A549 (cell line): ENCODE results near the gene POLE3. TPM values are rescaled to one million over a fixed set of nuclear protein-coding genes. Genes with fewer than 3 reads are reported as not detected.

Source experiments
- ATAC-seq, 2 experiments: fragments of 200-7000 bp in 1 of 2; fragments of >200 bp in 1 of 2; cut with Nextera tagmentation in 1 of 2; cut with Tn5 transposase in 1 of 2; 3 replicates each; pipeline versions ENCODE4 v1.8.0 to v1.9.1; 2018 to 2020; ENCODE audit warnings: mild to moderate bottlenecking in 1 of 2, moderate library complexity in 1 of 2
- CTCF ChIA-PET: fragments of 300-600 bp; sonication (Branson Sonifier 250); formaldehyde crosslinking; extraction: SDS; loops from one replicate; lab custom pipeline; 2021; ENCODE audit warnings: antibody characterized with exemption, inconsistent platforms; lab: Yijun Ruan, JAX
- POLR2A ChIA-PET: fragments of 350-600 bp; formaldehyde crosslinking; extraction: SDS; loops from one replicate; lab custom pipeline; 2021; ENCODE audit warnings: antibody characterized with exemption, inconsistent platforms; lab: Yijun Ruan, JAX
- DNase-seq, 2 experiments: peaks; one replicate each; pipeline versions ENCODE4 v3.0.0 to v3.0.0-alpha.2; 2011 to 2016; ENCODE audit warnings: low read depth in 1 of 2, low spot score in 1 of 2
- FAIRE-seq: peaks from 2 replicates; lab custom pipeline; 2011; peaks lifted over from hg19 to GRCh38; lab: Jason Lieb, UNC
- H3K27ac ChIP-seq, 2 experiments: fragments of >200 bp; sonication (Bioruptor Twin); formaldehyde crosslinking; 3 replicates each; pipeline ENCODE4 v1.5.1; 2016 to 2017
- H3K4me1 ChIP-seq: fragments of >200 bp; sonication (Bioruptor Twin); formaldehyde crosslinking; 3 replicates; pipeline ENCODE4 v1.6.1; 2016
- H3K4me2 ChIP-seq: fragments of >200 bp; sonication (Bioruptor Twin); formaldehyde crosslinking; 3 replicates; pipeline ENCODE4 v1.6.1; 2016
- H3K4me3 ChIP-seq: fragments of >200 bp; sonication (Bioruptor Twin); formaldehyde crosslinking; 3 replicates; pipeline ENCODE4 v1.5.1; 2016
- H3K9me3 ChIP-seq: fragments of >200 bp; sonication (Bioruptor Twin); formaldehyde crosslinking; 3 replicates; pipeline ENCODE4 v1.6.1; 2016
- ATOH8 ChIP-seq: fragments of 250-450 bp; sonication (Bioruptor Pico); IDR thresholded peaks from 2 replicates; pipeline ENCODE4 v1.5.0; 2020; ENCODE audit warnings: low read depth, mild to moderate bottlenecking, moderate library complexity
- CBX2 ChIP-seq: fragments of 200-600 bp; sonication (generic); IDR thresholded peaks from 2 replicates; pipeline ENCODE4 v1.6.1; 2016; ENCODE audit warnings: low read depth, mild to moderate bottlenecking, borderline replicate concordance
- CHD4 ChIP-seq: fragments of 200-600 bp; sonication (generic); IDR thresholded peaks from 2 replicates; pipeline ENCODE4 v1.6.1; 2016; ENCODE audit warnings: antibody characterized with exemption, mild to moderate bottlenecking, borderline replicate concordance
- E2F6 ChIP-seq: IDR thresholded peaks from 2 replicates; pipeline ENCODE4 v1.6.1; 2012; ENCODE audit warnings: low read depth, borderline replicate concordance
- FOSB ChIP-seq: fragments of 250-450 bp; sonication (Bioruptor Pico); IDR thresholded peaks from 2 replicates; pipeline ENCODE4 v1.5.0; 2020; ENCODE audit warnings: mild to moderate bottlenecking, moderate library complexity
- FOSL2 ChIP-seq, 2 experiments: fragments of 450-650 bp in 1 of 2; fragments of >200 bp in 1 of 2; sonication (Bioruptor Twin) in 1 of 2; formaldehyde crosslinking; IDR thresholded peaks; 2 replicates each; pipeline versions ENCODE4 v1.5.0 to v1.6.1; 2016 to 2020; ENCODE audit warnings: mild to moderate bottlenecking in 1 of 2, moderate library complexity in 1 of 2
- FOXS1 ChIP-seq: fragments of 250-450 bp; sonication (Bioruptor Pico); IDR thresholded peaks from 2 replicates; pipeline ENCODE4 v1.5.0; 2020; ENCODE audit warnings: mild to moderate bottlenecking, moderate library complexity
- HDAC2 ChIP-seq: fragments of 200-600 bp; sonication (generic); IDR thresholded peaks from 2 replicates; pipeline ENCODE4 v1.6.1; 2016
- HEYL ChIP-seq: fragments of 250-450 bp; sonication (Bioruptor Pico); IDR thresholded peaks from 2 replicates; pipeline ENCODE4 v1.8.0; 2021; ENCODE audit warnings: mild to moderate bottlenecking, moderate library complexity
- HOXA7 ChIP-seq: fragments of 250-450 bp; sonication (Bioruptor Pico); IDR thresholded peaks from 2 replicates; pipeline ENCODE4 v1.5.0; 2020; ENCODE audit warnings: mild to moderate bottlenecking, moderate library complexity
- HOXB13 ChIP-seq: fragments of 250-450 bp; sonication (Bioruptor Pico); IDR thresholded peaks from 2 replicates; pipeline ENCODE4 v1.5.0; 2020; ENCODE audit warnings: low read depth, mild to moderate bottlenecking, moderate library complexity
- HOXB5 ChIP-seq: fragments of 250-450 bp; sonication (Bioruptor Pico); IDR thresholded peaks from 2 replicates; pipeline ENCODE4 v1.5.0; 2020; ENCODE audit warnings: mild to moderate bottlenecking, moderate library complexity
- JUN ChIP-seq, 2 experiments: fragments of >200 bp; sonication (Bioruptor Twin); formaldehyde crosslinking; IDR thresholded peaks; 2 replicates in 1 of 2; 3 replicates in 1 of 2; pipeline ENCODE4 v1.6.1; 2016 to 2017
- JUNB ChIP-seq: fragments of >200 bp; sonication (Bioruptor Twin); formaldehyde crosslinking; IDR thresholded peaks from 2 replicates; pipeline ENCODE4 v1.6.1; 2016
- KDM5A ChIP-seq: fragments of 200-600 bp; sonication (generic); IDR thresholded peaks from 2 replicates; pipeline ENCODE4 v1.6.1; 2016; ENCODE audit warnings: antibody characterized with exemption, mild to moderate bottlenecking
- MAX ChIP-seq: IDR thresholded peaks from 2 replicates; pipeline ENCODE4 v1.6.1; 2012
- MAZ ChIP-seq: fragments of 150-350 bp; IDR thresholded peaks from 2 replicates; pipeline ENCODE4 v1.6.1; 2014; ENCODE audit warnings: antibody characterized with exemption, low read depth, low read length, borderline replicate concordance
- MYC ChIP-seq: IDR thresholded peaks from 2 replicates; pipeline ENCODE4 v1.6.1; 2012; ENCODE audit warnings: mild to moderate bottlenecking, inconsistent platforms, low read length, improper control_type of control experiment, borderline replicate concordance
- NFE2L2 ChIP-seq: fragments of 150-350 bp; conservative IDR thresholded peaks from 2 replicates; pipeline ENCODE4 v1.6.1; 2014; ENCODE audit warnings: low read length
- NPAS2 ChIP-seq: fragments of 250-450 bp; sonication (Bioruptor Pico); IDR thresholded peaks from 2 replicates; pipeline ENCODE4 v1.8.0; 2022; ENCODE audit warnings: mild to moderate bottlenecking, moderate library complexity, borderline replicate concordance
- NR3C1 ChIP-seq: fragments of >200 bp; sonication (Bioruptor Twin); formaldehyde crosslinking; IDR thresholded peaks from 3 replicates; pipeline ENCODE4 v1.6.1; 2017
- PBX3 ChIP-seq: IDR thresholded peaks from 2 replicates; pipeline ENCODE4 v1.6.1; 2012
- PHF8 ChIP-seq: fragments of 200-600 bp; sonication (generic); IDR thresholded peaks from 2 replicates; pipeline ENCODE4 v1.6.1; 2016; ENCODE audit warnings: low read depth, mild to moderate bottlenecking, antibody characterized with exemption, moderate library complexity, borderline replicate concordance
- POLR2AphosphoS2 ChIP-seq: conservative IDR thresholded peaks from 2 replicates; pipeline ENCODE4 v1.6.1; 2012; ENCODE audit warnings: low read length, improper control_type of control experiment, inconsistent platforms
- RCOR1 ChIP-seq: fragments of 150-350 bp; IDR thresholded peaks from 2 replicates; pipeline ENCODE4 v1.6.1; 2014; ENCODE audit warnings: antibody characterized with exemption, low read length, low read depth
- REST ChIP-seq: fragments of 200-600 bp; sonication (generic); IDR thresholded peaks from 2 replicates; pipeline ENCODE4 v1.6.1; 2016; ENCODE audit warnings: antibody characterized with exemption, mild to moderate bottlenecking, moderate library complexity
- RFX5 ChIP-seq: fragments of 450-650 bp; IDR thresholded peaks from 2 replicates; pipeline ENCODE4 v1.7.1; 2014; ENCODE audit warnings: antibody characterized with exemption, mild to moderate bottlenecking, moderate library complexity
- TFCP2L1 ChIP-seq: fragments of 250-450 bp; sonication (Bioruptor Pico); IDR thresholded peaks from 2 replicates; pipeline ENCODE4 v1.5.0; 2021; ENCODE audit warnings: mild to moderate bottlenecking
- TP53 ChIP-seq: fragments of 250-450 bp; sonication (Bioruptor Pico); IDR thresholded peaks from 2 replicates; pipeline ENCODE4 v1.5.0; 2021; ENCODE audit warnings: mild to moderate bottlenecking, moderate library complexity
- WGBS: methylation state at CpG from one replicate; pipeline ENCODE4 v1.1.6; 2017; ENCODE audit errors: missing lambda C conversion rate; 5-methylcytosine and 5-hydroxymethylcytosine counted together
- polyA plus RNA-seq, 4 experiments: library from polyadenylated mRNA; depleted of rRNA in 3 of 4; stranded (reverse); fragments of >200 nt; fragmentation: RNase III in 1 of 4; extraction: RNeasy Plus Mini Kit Qiagen cat#74134 plus additional on column Dnase treatment in 1 of 4; gene quantifications; 2 replicates in 3 of 4; 3 replicates in 1 of 4; pipeline ENCODE4 v1.2.3, GENCODE V29; 2011 to 2017

Gene POLE3
- polyA plus RNA-seq, 2 of the 4 experiments (the other 2 are of a cell fraction): 92.2 to 143 TPM

GRCh38 chr9:113431191-113431590 lies 20.7 kb upstream of the POLE3 start:
- no peak for FAIRE-seq
- ATAC-seq: no peak
- Histone ChIP-seq H3K4me3 (no peak overlapping the region), H3K4me1 (no peaks in the 10 kb centered on the region), H3K9me3 (no peaks in the 10 kb centered on the region), H3K27ac (no peak overlapping the region), H3K4me2 (no peak overlapping the region)
- CTCF ChIA-PET: interaction anchor here (0.6 to 3.7 kb wide), 7 partner anchors 15 to 227 kb away, joined by 3 to 23 read pairs (median 4); no protein-coding TSS in a partner anchor
- POLR2A ChIA-PET: interaction anchor here (1.0 kb wide), 1 partner anchor 21 kb away, joined by 3 read pairs; the partner anchor contains the start of genes C9orf43 and POLE3
- TF ChIP-seq POLR2AphosphoS2: no peak
- TF ChIP-seq E2F6: no peak
- TF ChIP-seq NPAS2 (CRISPR knock-in tag): no peak
- no peak for TF ChIP-seq HOXB13 (CRISPR knock-in tag)
- no peak for TF ChIP-seq TFCP2L1 (CRISPR knock-in tag)
- no peak for TF ChIP-seq PBX3
- no peak for TF ChIP-seq MAX
- TF ChIP-seq HDAC2: no peak
- no peak for TF ChIP-seq FOXS1
- no peak for TF ChIP-seq HOXB5 (CRISPR knock-in tag)
- no peak for TF ChIP-seq HOXA7 (CRISPR knock-in tag)
- TF ChIP-seq CBX2: no peak
- no peak for TF ChIP-seq MAZ
- TF ChIP-seq JUNB: no peak
- no peak for TF ChIP-seq PHF8
- no peak for TF ChIP-seq HEYL (CRISPR knock-in tag)
- TF ChIP-seq FOSB (CRISPR knock-in tag): no peak
- TF ChIP-seq MYC: no peak
- no peak for DNase-seq

- Histone ChIP-seq H3K4me3 (no peak overlapping the region), H3K27ac (no peak overlapping the region), H3K4me1 (no peaks in the 10 kb centered on the region), H3K4me2 (no peak overlapping the region), H3K9me3 (no peaks in the 10 kb centered on the region)
- ATAC-seq (no peak), FAIRE-seq (no peak), DNase-seq (no peak)
- TF ChIP-seq KDM5A (no peak), ATOH8 (no peak), POLR2AphosphoS2 (no peak), REST (no peak), HOXA7 (CRISPR knock-in tag) (no peak), FOSL2 (IDR thresholded peaks at IDR 0.05) (no peak), FOSL2 (CRISPR knock-in tag; IDR thresholded peaks at IDR 0.05) (no peak), NFE2L2 (no peak), JUNB (no peak), MAZ (no peak), CHD4 (no peak), HDAC2 (no peak), RFX5 (no peak), MYC (no peak), TP53 (CRISPR knock-in tag) (no peak), JUN (IDR thresholded peaks at IDR 0.05) (no peak), E2F6 (no peak), RCOR1 (no peak), NR3C1 (no peak), HOXB5 (CRISPR knock-in tag) (no peak)
- ChIA-PET POLR2A (no interaction called here), CTCF (interaction anchor here (1.2 to 2.2 kb wide), 4 partner anchors 9 to 163 kb away, joined by 3 to 5 read pairs (median 4); no protein-coding TSS in a partner anchor)
- WGBS: 60% methylated on average over 1 of the region's 1 CpG
Observed at GRCh38 chr9:113428062-113428615, 17.7 kb upstream of the POLE3 start.
